Measurements from ENCODE around the gene SEMA7A.

- no peak for TF ChIP-seq CTCF (conservative IDR thresholded peaks at IDR 0.05)
- no peak for TF ChIP-seq ZFX (IDR thresholded peaks at IDR 0.05)
Observed at GRCh38 chr15:74387621-74388362, 46.0 kb downstream of the SEMA7A start.

All from C4-2B (cell line).